Mucosa of descending colon (tissue), 3 donors: Measurements from ENCODE around the gene CRKL. TPM values are rescaled to one million over a fixed set of nuclear protein-coding genes. Genes with fewer than 3 reads are reported as not detected.

ENCODE experiments used
- ATAC-seq: fragments of 200-7000 bp; cut with Tn5 transposase; one replicate; pipeline ENCODE4 v1.9.1; 2020; ENCODE audit warnings: mild to moderate bottlenecking, moderate library complexity
- DNase-seq, 3 donors: peaks; one replicate each; pipeline ENCODE4 v3.0.0-alpha.2; 2020
- H3K36me3 ChIP-seq: fragments of 200-600 bp; one replicate; pipeline ENCODE4 v1.8.0; 2021; ENCODE audit warnings: low read depth, mild to moderate bottlenecking
- H3K4me1 ChIP-seq: fragments of 200-600 bp; one replicate; pipeline ENCODE4 v1.8.0; 2021; ENCODE audit warnings: low read depth, mild to moderate bottlenecking
- H3K4me3 ChIP-seq: fragments of 200-600 bp; one replicate; pipeline ENCODE4 v1.8.0; 2021; ENCODE audit warnings: mild to moderate bottlenecking
- H3K9me3 ChIP-seq: fragments of 200-600 bp; one replicate; pipeline ENCODE4 v1.8.0; 2021; ENCODE audit warnings: mild to moderate bottlenecking
- CTCF ChIP-seq: fragments of 200-600 bp; IDR thresholded peaks from one replicate; pipeline ENCODE4 v1.8.0; 2022; ENCODE audit warnings: antibody characterized with exemption, mild to moderate bottlenecking
- intact Hi-C, 2 donors: fragments of 100-400 bp; cut with DNase I in 1 of 2; cut with micrococcal nuclease in 1 of 2; formaldehyde crosslinking; loops; one replicate each; pipeline versions ENCODE4 v1.11.0 to v1.11.1; 2022; cut with DNase I, micrococcal nuclease
- total RNA-seq, 3 donors: library from RNA; stranded (reverse); fragmentation: NEBNext Ultra II Directional in 2 of 3; extraction: Animal tissue kit (Norgen Biotek cat#: 25700) in 2 of 3; gene quantifications; one replicate each; pipeline versions ENCODE4 v1.2.1 to v1.2.4, GENCODE V29; 2021 to 2023
- donor health status: DM: no; HTN: no; CAD: no; lungs with moderate emphysema.
- donor health status: DM: no; HTN: no; CAD: no.
- donor health status: DM: no; HTN: yes; CAD: no.

The CRKL gene
- total RNA-seq, 3 donors from 2014 or later, result 48.7 to 63.4 (median 55.3) TPM

- Histone ChIP-seq H3K4me1 (peaks cover 25% of the 10 kb centered on the region), H3K9me3 (no peaks in the 10 kb centered on the region), H3K4me3 (no peak overlapping the region), H3K36me3 (no peaks in the 10 kb centered on the region)
- TF ChIP-seq CTCF, result no peak
- intact Hi-C loops, result no loop called here
- no peak for ATAC-seq
- DNase-seq, result no peak
Measured at GRCh38 chr22:20943104-20943933, 26.1 kb downstream of the CRKL start.

GRCh38 chr22:20944042-20944441 lies 26.8 kb downstream of the CRKL start:
- Histone ChIP-seq H3K36me3 (no peaks in the 10 kb centered on the region), H3K4me1 (peaks cover 23% of the 10 kb centered on the region), H3K4me3 (no peak overlapping the region), H3K9me3 (no peaks in the 10 kb centered on the region)
- no peak for DNase-seq
- TF ChIP-seq CTCF, result no peak
- ATAC-seq, result no peak
- intact Hi-C loops, result no loop called here

- peak in 1 of 3 donors; percentile 16 for DNase-seq
- TF ChIP-seq CTCF, result no peak
- ATAC-seq, result no peak
- Histone ChIP-seq H3K4me3 (no peak overlapping the region), H3K36me3 (no peaks in the 10 kb centered on the region), H3K4me1 (peaks cover 25% of the 10 kb centered on the region), H3K9me3 (no peaks in the 10 kb centered on the region)
- intact Hi-C loops, result no loop called here
Measured at GRCh38 chr22:20945578-20945934, 28.3 kb downstream of the CRKL start.

- Histone ChIP-seq H3K4me3 (no peak overlapping the region), H3K9me3 (no peaks in the 10 kb centered on the region), H3K36me3 (peaks cover 5% of the 10 kb centered on the region), H3K4me1 (peaks cover 32% of the 10 kb centered on the region)
- DNase-seq (no peak), ATAC-seq (no peak)
- intact Hi-C loops, result no loop called here
- no peak for TF ChIP-seq CTCF
Measured at GRCh38 chr22:20946080-20946986, 29.1 kb downstream of the CRKL start.

GRCh38 chr22:20946991-20947390 lies 29.8 kb downstream of the CRKL start:
- ATAC-seq (no peak), DNase-seq (peak in 1 of 3 donors; percentile 19)
- Histone ChIP-seq H3K9me3 (no peaks in the 10 kb centered on the region), H3K4me3 (no peak overlapping the region), H3K4me1 (peaks cover 39% of the 10 kb centered on the region), H3K36me3 (peaks cover 5% of the 10 kb centered on the region)
- no peak for TF ChIP-seq CTCF
- intact Hi-C loops, result no loop called here
